Adrenal gland (tissue), 5 donors: Measurements from ENCODE around the gene ING5.

Experiments
- CTCF ChIP-seq, 6 experiments: fragments of 450-650 bp in 4 of 6; fragments of 200-600 bp in 2 of 6; sonication (generic) in 1 of 6; IDR thresholded peaks; 1 replicate in 5 of 6; 2 replicates in 1 of 6; pipeline versions ENCODE4 v1.5.1 to v1.8.0; 2016 to 2021; ENCODE audit warnings: antibody characterized with exemption in 6 of 6, mild to moderate bottlenecking in 2 of 6, moderate library complexity in 1 of 6
- POLR2A ChIP-seq, 2 donors: fragments of 450-650 bp; IDR thresholded peaks; one replicate each; pipeline ENCODE4 v1.6.1; 2017; ENCODE audit warnings: antibody characterized with exemption in 2 of 2, mild to moderate bottlenecking in 2 of 2, moderate library complexity in 1 of 2
- donor health status: DM: no; HTN: no; CAD: no.

GRCh38 chr2:241728627-241729026 lies 26.8 kb downstream of the ING5 start:
- TF ChIP-seq CTCF (IDR thresholded peaks at IDR 0.05) (no peak), POLR2A (IDR thresholded peaks at IDR 0.05) (no peak)
